Thoracic aorta (tissue), 2 donors: ENCODE results near the gene NTSR1. TPM values are rescaled to one million over a fixed set of nuclear protein-coding genes. Genes with fewer than 3 reads are reported as not detected.

ENCODE experiments used
- ATAC-seq: fragments of 150-250 bp; one replicate; pipeline ENCODE4 v1.8.0; 2017; ENCODE audit warnings: low read depth; ENCODE audit not compliant: insufficient number of reproducible peaks, low FRiP score
- DNase-seq: peaks from one replicate; pipeline ENCODE4 v3.0.0-alpha.2; 2020; ENCODE audit warnings: low spot score
- H3K27ac ChIP-seq, 2 donors: fragments of 200-600 bp; sonication (generic); 1 replicate in 1 of 2; 2 replicates in 1 of 2; pipeline ENCODE4 v1.5.1; 2016; ENCODE audit warnings: mild to moderate bottlenecking in 2 of 2, moderate library complexity in 2 of 2
- H3K27me3 ChIP-seq: fragments of 200-600 bp; sonication (generic); replicated peaks from 2 replicates; pipeline ENCODE4 v1.6.0; 2016; ENCODE audit warnings: mild to moderate bottlenecking; ENCODE audit not compliant: insufficient read depth
- H3K36me3 ChIP-seq: fragments of 200-600 bp; sonication (generic); one replicate; pipeline ENCODE4 v1.5.1; 2016
- H3K4me1 ChIP-seq, 2 donors: fragments of 200-600 bp; sonication (generic); 1 replicate in 1 of 2; 2 replicates in 1 of 2; pipeline versions ENCODE4 v1.5.1 to v1.6.0; 2016; ENCODE audit warnings: low read depth in 2 of 2, mild to moderate bottlenecking in 1 of 2; ENCODE audit not compliant: control insufficient read depth in 1 of 2
- H3K4me3 ChIP-seq: fragments of 200-600 bp; sonication (generic); 2 replicates; pipeline ENCODE4 v1.5.1; 2016; ENCODE audit warnings: mild to moderate bottlenecking
- H3K9me3 ChIP-seq: fragments of 200-600 bp; sonication (generic); 2 replicates; pipeline ENCODE4 v1.5.1; 2016
- CTCF ChIP-seq: fragments of 200-600 bp; sonication (generic); IDR thresholded peaks from one replicate; pipeline ENCODE4 v1.5.1; 2019; ENCODE audit warnings: antibody characterized with exemption
- total RNA-seq, 2 donors: library from RNA; depleted of rRNA; stranded (reverse); fragments of >200 nt; gene quantifications; one replicate each; pipeline versions ENCODE4 v1.1.0 to v1.2.3, GENCODE V29; 2016

NTSR1 gene
- total RNA-seq, 2 donors from 2014 or later = not detected

- ATAC-seq = no peak
- Histone ChIP-seq H3K36me3 (no peaks in the 10 kb centered on the region), H3K9me3 (no peaks in the 10 kb centered on the region), H3K4me3 (no peak overlapping the region), H3K27me3 (no peaks in the 10 kb centered on the region), H3K27ac (no peak overlapping the region), H3K4me1 (no peaks in the 10 kb centered on the region)
- no peak for TF ChIP-seq CTCF
- no peak for DNase-seq
Observed at GRCh38 chr20:62785393-62785792, 76.8 kb downstream of the NTSR1 start.

GRCh38 chr20:62786157-62786556 is 77.5 kb downstream of the NTSR1 start:
- H3K4me1 ChIP-seq = no peaks in the 10 kb centered on the region
- no peaks in the 10 kb centered on the region for H3K27me3 ChIP-seq
- no peak for ATAC-seq
- H3K4me3 ChIP-seq = no peak overlapping the region
- no peak overlapping the region for H3K27ac ChIP-seq
- no peak for DNase-seq
- no peak for TF ChIP-seq CTCF
- no peaks in the 10 kb centered on the region for H3K9me3 ChIP-seq
- H3K36me3 ChIP-seq = no peaks in the 10 kb centered on the region

GRCh38 chr20:62787321-62787720 is 78.7 kb downstream of the NTSR1 start:
- no peak for TF ChIP-seq CTCF
- ATAC-seq (no peak), DNase-seq (no peak)
- Histone ChIP-seq H3K9me3 (no peaks in the 10 kb centered on the region), H3K27me3 (no peaks in the 10 kb centered on the region), H3K36me3 (no peaks in the 10 kb centered on the region), H3K4me3 (no peak overlapping the region), H3K27ac (no peak overlapping the region), H3K4me1 (no peaks in the 10 kb centered on the region)

- ATAC-seq = no peak
- no peaks in the 10 kb centered on the region for H3K4me1 ChIP-seq
- no peaks in the 10 kb centered on the region for H3K27me3 ChIP-seq
- no peak for TF ChIP-seq CTCF
- H3K9me3 ChIP-seq = no peaks in the 10 kb centered on the region
- no peak overlapping the region for H3K27ac ChIP-seq
- no peak overlapping the region for H3K4me3 ChIP-seq
- DNase-seq = no peak
- no peaks in the 10 kb centered on the region for H3K36me3 ChIP-seq
Observed at GRCh38 chr20:62787866-62788265, 79.2 kb downstream of the NTSR1 start.

- H3K4me3 ChIP-seq = no peak overlapping the region
- no peak for ATAC-seq
- peaks cover 0 to 6% of the 10 kb centered on the region in 2 donors for H3K4me1 ChIP-seq
- no peaks in the 10 kb centered on the region for H3K36me3 ChIP-seq
- H3K27ac ChIP-seq = no peak overlapping the region
- no peak for TF ChIP-seq CTCF
- no peaks in the 10 kb centered on the region for H3K27me3 ChIP-seq
- no peaks in the 10 kb centered on the region for H3K9me3 ChIP-seq
- no peak for DNase-seq
Observed at GRCh38 chr20:62788607-62789006, 80.0 kb downstream of the NTSR1 start.
